T-helper 1 cell treated with Interleukin-12 subunit alpha and Interleukin-12 subunit beta and Interleukin-4 antibody, amounts not matched to agents 30 μg/mL and 1 μg/mL, for 36 hours (primary cell): ENCODE measurements around the gene MRPS7.
"Not testable (repeated sequence)": the region's sequence is repeated elsewhere in the genome, so short reads cannot be mapped to it uniquely, and the experiment has no call there.

Experiments
- H3K27ac Mint-ChIP-seq: one replicate; pipeline ENCODE4 v1.8.0; 2021; ENCODE audit warnings: mild to moderate bottlenecking, mixed read lengths
- H3K27me3 Mint-ChIP-seq: one replicate; pipeline ENCODE4 v1.8.0; 2021; ENCODE audit warnings: low read depth, mixed read lengths
- H3K36me3 Mint-ChIP-seq: one replicate; pipeline ENCODE4 v1.8.0; 2021; ENCODE audit warnings: low read depth, mixed read lengths
- H3K4me1 Mint-ChIP-seq: one replicate; pipeline ENCODE4 v1.8.0; 2021; ENCODE audit warnings: low read depth, mixed read lengths
- H3K4me3 Mint-ChIP-seq: one replicate; pipeline ENCODE4 v1.8.0; 2021; ENCODE audit warnings: mild to moderate bottlenecking, moderate library complexity, mixed read lengths
- H3K9me3 Mint-ChIP-seq: one replicate; pipeline ENCODE4 v1.8.0; 2021; ENCODE audit warnings: mixed read lengths

Gene MRPS7

DNA sequence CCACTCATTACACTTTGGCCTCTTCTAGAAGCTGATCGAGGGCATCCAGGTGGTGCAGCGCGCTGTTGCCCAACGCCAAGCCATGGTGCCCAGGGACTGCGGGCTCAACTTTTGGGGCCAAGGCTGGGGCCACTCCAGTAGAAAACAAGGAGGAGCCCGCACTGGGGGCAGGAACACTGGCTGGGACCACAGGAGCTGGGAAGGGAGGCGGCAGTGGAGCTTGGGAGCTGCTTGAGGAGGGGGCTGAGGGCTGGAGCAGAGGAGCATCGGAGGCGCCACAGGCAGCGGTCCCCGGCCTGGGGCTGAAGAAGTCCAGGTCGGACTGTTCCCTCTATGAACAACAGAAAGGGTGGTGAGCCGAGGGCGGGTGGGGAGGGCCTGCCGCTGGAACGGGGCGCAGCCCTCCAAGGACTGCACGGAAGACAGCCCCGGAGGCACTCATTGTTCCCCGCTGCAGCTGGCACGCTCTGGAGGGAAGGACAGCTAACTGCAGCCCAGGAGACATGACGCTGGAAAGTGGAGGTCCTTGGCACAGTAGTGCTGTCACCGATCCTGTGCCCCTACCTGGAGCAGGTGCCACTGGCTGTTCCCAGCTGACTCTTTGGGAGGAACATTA, 21.8 kb upstream of the MRPS7 start:
- Mint-ChIP-seq H3K9me3 (no peaks in the 10 kb centered on the region), H3K27ac (no peak overlapping the region), H3K4me1 (peaks cover 31% of the 10 kb centered on the region), H3K36me3 (peaks cover 57% of the 10 kb centered on the region), H3K27me3 (no peaks in the 10 kb centered on the region), H3K4me3 (no peak overlapping the region)

DNA sequence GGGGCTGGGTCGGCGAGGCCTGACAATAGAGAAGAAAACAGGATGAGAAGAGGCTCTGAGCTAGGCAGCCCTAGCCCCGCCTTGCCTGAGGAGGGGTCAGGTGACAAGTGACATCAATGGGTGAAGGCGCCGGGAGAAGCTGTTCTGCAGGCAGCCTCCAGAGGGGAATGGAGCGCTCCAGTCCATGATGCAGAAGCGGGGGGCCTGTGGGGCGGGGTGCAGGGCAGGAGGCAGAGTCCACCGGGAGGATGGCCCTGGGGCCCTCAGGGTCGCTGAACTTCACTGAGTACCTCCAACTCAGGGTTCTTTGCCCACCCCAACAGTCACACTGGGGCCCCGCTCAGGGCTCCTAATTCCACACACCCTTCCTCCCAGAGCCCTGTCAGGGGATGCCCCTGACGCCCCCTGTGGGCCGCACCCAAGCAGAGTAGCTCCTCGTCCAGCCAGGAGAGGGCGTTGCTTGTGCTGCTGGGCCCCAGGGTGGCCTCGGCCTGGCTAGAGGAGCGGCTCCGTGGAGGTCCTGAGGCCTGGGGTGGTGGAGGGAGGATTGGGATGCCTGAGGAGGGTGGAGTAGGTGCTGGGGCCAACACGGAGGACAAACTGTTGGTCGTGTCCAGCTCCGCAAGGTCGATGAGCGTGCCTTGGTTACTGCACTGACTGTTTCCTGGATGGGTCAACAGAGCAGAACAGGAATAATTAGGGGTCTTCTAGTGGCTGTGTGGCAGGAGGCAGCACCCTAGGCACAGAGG, 21.1 kb upstream of the MRPS7 start:
- Mint-ChIP-seq H3K4me1 (peaks cover 31% of the 10 kb centered on the region), H3K27ac (no peak overlapping the region), H3K36me3 (peaks cover 51% of the 10 kb centered on the region), H3K4me3 (no peak overlapping the region), H3K27me3 (no peaks in the 10 kb centered on the region), H3K9me3 (no peaks in the 10 kb centered on the region)

DNA sequence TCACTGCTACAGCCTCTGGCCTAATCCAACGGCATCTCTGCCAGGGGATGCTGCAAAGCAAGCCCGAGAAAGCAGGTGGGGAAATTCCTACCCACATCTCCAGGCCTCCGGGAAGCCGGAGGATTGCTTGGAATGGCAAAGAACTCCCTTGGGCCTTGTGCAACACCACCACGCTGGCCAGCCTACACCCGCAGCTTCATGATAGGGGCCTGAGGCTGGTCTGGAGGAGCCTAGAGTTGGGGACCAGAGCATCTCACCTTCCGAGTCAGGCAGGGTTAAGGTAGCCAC, 20.6 kb upstream of the MRPS7 start:
- H3K36me3 Mint-ChIP-seq = peaks cover 53% of the 10 kb centered on the region
- no peaks in the 10 kb centered on the region for H3K9me3 Mint-ChIP-seq
- H3K4me3 Mint-ChIP-seq = no peak overlapping the region
- H3K4me1 Mint-ChIP-seq = peaks cover 31% of the 10 kb centered on the region
- H3K27ac Mint-ChIP-seq = no peak overlapping the region
- no peaks in the 10 kb centered on the region for H3K27me3 Mint-ChIP-seq

DNA sequence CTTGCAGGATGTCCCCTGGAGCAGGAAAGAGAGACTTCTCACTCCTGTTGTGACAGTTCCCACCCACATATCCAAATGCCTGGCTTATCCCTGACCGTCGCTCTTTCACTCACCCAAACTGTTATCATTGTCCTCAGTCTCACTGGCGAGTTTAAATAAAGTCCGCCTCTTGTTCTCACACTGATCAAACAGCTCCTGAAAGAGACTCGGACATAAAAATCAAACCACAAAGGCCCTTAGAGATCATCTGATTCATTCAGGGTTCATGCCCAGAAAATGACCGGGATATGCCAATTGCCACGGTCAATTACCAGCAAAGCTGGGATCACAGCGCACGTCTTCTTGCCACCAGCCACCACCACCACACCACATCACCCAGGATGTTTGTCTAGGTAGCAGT, 20.2 kb upstream of the MRPS7 start:
- peaks cover 51% of the 10 kb centered on the region for H3K36me3 Mint-ChIP-seq
- no peaks in the 10 kb centered on the region for H3K9me3 Mint-ChIP-seq
- H3K27ac Mint-ChIP-seq = peak overlapping the region; percentile 17
- no peak overlapping the region for H3K4me3 Mint-ChIP-seq
- H3K27me3 Mint-ChIP-seq = no peaks in the 10 kb centered on the region
- H3K4me1 Mint-ChIP-seq = peaks cover 31% of the 10 kb centered on the region

DNA sequence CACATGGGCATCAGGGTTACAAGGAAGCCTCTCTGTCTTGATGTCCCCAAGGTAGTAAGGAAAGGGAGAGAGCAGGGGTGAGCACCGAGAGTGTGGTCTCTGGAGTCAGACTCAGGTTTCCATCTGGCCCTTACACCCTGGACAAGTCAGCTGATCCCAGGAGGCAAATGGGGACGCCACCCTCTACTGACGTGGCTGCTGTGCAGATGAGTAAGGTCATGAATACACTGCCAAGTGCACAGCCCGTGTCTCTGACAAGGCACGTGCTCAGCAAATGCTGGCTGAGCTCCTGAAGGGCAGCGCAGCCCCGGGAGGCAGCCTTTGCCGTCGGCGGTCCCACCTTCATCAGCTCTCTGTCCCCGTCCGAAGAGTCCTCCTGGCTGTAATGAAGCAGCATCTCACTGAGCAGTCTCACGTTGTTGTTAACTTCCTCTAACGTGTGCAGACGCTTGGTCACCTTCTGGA, 19.7 kb upstream of the MRPS7 start:
- Mint-ChIP-seq H3K9me3 (no peaks in the 10 kb centered on the region), H3K27ac (peak overlapping the region; percentile 79), H3K4me1 (peaks cover 31% of the 10 kb centered on the region), H3K27me3 (no peaks in the 10 kb centered on the region), H3K4me3 (no peak overlapping the region), H3K36me3 (peaks cover 49% of the 10 kb centered on the region)

DNA sequence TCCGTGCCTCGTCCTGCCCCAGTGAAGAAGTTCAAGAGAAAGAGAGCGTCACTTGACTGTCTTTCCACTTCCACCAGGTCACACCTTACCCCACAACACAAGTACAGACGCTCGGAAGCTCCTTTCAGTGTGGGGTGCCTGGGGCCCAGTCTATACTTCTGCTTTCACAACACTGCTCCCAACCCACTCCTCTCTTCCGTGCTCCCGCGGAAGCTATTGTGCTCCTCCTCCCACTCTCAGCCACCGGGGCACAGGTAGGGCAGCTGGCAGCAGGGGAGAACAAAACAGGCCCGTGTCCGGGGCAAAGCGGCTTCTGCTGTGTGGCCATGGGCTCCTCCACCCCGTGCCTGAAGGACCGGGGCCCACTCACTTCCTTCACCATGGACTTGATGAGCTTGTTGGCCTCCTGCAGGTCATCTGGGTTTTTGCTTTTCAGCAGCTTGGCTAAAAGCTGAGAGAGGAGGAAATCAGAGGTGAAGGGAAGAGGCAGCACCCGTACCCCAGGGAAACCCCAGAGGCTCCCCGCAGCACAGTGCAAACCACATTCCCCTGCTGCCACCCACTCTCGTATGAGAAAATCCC, 19.1 kb upstream of the MRPS7 start:
- Mint-ChIP-seq H3K27ac (peak overlapping the region; percentile 79), H3K4me1 (peaks cover 33% of the 10 kb centered on the region), H3K36me3 (peaks cover 45% of the 10 kb centered on the region), H3K27me3 (no peaks in the 10 kb centered on the region), H3K4me3 (peak overlapping the region; percentile 42), H3K9me3 (no peaks in the 10 kb centered on the region)

DNA sequence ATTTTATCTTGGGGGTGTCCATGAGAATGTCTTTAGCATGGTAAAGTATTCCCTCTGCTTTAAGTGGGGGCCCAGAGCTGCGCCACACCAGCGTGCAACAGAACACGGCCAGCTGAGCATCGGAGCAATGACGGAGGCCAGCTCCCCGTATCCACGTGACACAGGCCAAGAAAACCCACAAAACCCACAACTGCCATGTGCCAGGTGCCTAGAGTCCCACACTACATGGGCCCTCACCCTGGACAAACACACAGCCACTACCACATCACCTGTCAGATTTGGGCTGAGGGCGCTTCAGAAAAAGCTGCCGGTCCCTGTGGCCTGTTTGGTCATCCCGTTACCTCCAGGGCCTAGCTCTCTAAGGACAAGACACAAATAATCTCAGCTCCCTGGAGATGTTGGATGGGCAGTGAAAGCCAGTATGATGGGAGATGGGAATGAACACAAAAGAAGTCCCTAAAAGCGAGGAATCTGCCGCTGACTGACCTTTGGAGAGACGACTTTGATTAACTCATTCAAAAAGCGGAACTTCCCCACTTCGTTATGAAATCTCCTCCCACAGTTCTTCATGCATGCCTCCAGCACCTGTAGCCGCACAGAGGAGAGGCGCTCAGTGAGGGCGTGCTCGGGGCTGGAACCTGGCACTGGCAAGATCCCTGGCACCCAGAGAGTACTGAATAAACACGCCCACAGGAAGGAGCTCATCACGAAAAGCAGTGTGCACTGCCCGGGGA, 17.4 kb upstream of the MRPS7 start:
- H3K27me3 Mint-ChIP-seq = no peaks in the 10 kb centered on the region
- no peak overlapping the region for H3K4me3 Mint-ChIP-seq
- no peaks in the 10 kb centered on the region for H3K9me3 Mint-ChIP-seq
- H3K4me1 Mint-ChIP-seq = peaks cover 29% of the 10 kb centered on the region
- H3K27ac Mint-ChIP-seq = no peak overlapping the region
- peaks cover 39% of the 10 kb centered on the region for H3K36me3 Mint-ChIP-seq

DNA sequence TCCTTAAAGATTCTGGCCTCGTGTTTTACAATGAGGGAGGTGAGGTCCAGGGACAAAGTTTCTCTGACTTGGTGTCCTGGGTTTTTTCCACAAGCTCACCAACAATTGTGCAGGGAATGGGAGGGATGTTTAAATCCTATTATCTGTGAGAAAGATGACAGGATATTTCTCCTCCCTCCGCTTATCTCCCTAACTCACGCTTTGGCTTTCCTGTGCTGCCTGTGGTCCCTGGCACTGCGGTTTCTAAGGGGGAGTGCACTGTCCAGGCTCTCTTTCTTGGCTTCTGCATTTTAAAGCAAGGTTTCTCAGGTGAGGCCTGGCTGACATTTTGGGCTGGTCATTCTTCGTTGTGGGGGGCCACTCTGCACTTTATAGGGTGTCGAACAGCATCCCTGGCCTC, 16.7 kb upstream of the MRPS7 start:
- Mint-ChIP-seq H3K27ac (no peak overlapping the region), H3K4me3 (no peak overlapping the region), H3K36me3 (peaks cover 39% of the 10 kb centered on the region), H3K27me3 (no peaks in the 10 kb centered on the region), H3K4me1 (peaks cover 36% of the 10 kb centered on the region), H3K9me3 (no peaks in the 10 kb centered on the region)

DNA sequence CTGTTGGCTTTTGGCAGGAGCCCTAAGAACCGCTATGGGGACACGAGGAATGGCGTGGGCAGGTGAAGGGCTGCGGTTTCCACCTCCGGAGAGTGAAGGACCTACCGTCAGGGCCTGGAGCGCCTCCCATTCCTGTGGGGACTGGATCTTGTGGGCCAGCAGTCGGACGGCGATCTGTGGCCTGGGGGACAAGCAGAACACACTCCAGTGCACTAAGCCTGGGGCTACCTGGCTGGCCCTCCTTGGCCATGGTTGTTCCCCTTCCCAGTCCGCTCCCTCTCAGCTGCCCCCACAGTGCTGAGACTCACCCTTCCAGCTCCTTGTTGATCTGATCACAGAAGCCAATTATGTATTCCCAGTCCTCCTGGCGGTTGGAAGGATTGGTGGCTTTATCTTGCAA, 15.3 kb upstream of the MRPS7 start:
- Mint-ChIP-seq H3K9me3 (no peaks in the 10 kb centered on the region), H3K4me3 (no peak overlapping the region), H3K4me1 (peaks cover 40% of the 10 kb centered on the region), H3K27me3 (no peaks in the 10 kb centered on the region), H3K36me3 (peaks cover 35% of the 10 kb centered on the region), H3K27ac (no peak overlapping the region)

DNA sequence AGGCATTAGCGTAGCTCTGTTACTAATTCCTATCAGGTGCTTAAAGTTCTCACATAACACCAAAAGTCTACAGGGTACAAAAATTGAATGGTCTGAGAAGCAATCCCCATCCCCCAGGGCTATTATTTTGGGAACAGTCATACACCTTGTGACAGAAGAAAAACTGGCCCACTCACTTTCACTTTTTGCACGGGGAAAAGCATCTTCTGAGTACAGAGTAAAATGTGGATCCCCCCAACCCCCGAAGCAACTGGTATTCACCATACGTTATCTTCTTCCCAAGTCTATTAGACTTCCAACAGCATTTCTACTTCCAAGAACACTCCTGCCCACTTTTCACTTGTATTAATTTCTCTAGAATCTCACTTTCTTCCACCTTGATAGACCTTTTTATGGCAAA, 12.1 kb upstream of the MRPS7 start:
- no peaks in the 10 kb centered on the region for H3K27me3 Mint-ChIP-seq
- H3K4me3 Mint-ChIP-seq = peak overlapping the region; percentile 73
- H3K27ac Mint-ChIP-seq = peak overlapping the region; percentile 92
- H3K9me3 Mint-ChIP-seq = no peaks in the 10 kb centered on the region
- H3K36me3 Mint-ChIP-seq = peaks cover 12% of the 10 kb centered on the region
- peaks cover 34% of the 10 kb centered on the region for H3K4me1 Mint-ChIP-seq

DNA sequence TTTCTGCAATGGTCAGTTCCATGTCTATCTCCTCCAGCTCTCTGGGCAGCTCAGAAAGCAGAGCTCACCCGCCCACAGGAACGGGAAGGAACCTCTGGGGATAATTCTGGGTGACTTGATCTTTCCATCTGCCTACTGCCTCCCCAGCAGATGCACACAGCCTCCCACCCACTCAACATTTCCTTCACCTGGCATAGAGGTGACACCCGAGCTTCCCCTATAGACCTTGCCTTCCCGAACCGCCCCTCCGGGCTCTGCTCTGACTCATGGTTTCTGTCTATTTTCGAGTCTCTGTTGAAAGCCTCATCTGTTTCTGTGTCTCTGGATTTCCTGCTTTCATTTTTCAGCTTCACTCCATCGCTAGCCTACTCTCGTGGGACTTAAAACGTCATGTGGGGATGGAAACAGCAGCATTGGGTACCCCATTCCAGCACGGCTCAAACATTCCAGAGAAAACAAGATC, 11.6 kb upstream of the MRPS7 start:
- Mint-ChIP-seq H3K27me3 (no peaks in the 10 kb centered on the region), H3K9me3 (no peaks in the 10 kb centered on the region), H3K4me3 (peak overlapping the region; percentile 73), H3K4me1 (peaks cover 32% of the 10 kb centered on the region), H3K27ac (peak overlapping the region; percentile 92), H3K36me3 (peaks cover 11% of the 10 kb centered on the region)

DNA sequence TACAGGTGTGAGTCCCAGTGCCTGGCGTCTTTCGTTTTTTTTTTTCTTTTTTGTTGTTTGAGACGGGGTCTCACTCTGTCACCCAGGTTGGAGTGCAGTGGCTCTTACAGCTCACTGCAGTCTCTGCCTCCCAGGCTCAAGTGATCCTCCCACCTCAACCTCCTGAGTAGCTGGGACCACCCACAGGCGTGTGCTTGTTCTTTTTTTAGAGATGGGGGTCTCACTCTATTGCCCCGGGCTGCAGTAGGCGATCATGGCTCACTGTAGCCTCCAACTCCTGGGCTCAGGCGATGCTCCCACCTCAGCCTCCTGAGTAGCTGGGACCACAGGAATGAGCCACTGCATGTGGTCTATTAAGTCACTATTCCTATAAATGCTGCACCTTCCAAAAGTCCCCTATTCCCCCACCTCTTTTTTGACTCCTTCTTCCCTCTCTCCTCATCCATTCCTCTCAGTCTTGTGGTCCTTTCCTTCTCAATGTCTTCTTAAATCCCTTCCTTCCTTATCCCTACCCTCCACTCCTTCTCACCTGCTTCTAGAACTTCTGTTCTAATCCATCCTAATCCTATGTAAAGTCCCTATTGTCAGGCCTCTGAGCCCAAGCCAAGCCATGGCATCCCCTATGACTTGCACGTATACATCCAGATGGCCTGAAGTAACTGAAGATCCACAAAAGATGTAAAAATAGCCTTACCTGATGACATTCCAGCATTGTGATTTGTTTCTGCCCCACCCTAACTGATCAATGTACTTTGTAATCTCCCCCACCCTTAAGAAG, 9.5 kb upstream of the MRPS7 start:
- H3K27ac Mint-ChIP-seq = peak overlapping the region; percentile 58
- no peaks in the 10 kb centered on the region for H3K27me3 Mint-ChIP-seq
- H3K36me3 Mint-ChIP-seq = peaks cover 5% of the 10 kb centered on the region
- H3K9me3 Mint-ChIP-seq = no peaks in the 10 kb centered on the region
- H3K4me1 Mint-ChIP-seq = peaks cover 34% of the 10 kb centered on the region
- peak overlapping the region; percentile 6 for H3K4me3 Mint-ChIP-seq

DNA sequence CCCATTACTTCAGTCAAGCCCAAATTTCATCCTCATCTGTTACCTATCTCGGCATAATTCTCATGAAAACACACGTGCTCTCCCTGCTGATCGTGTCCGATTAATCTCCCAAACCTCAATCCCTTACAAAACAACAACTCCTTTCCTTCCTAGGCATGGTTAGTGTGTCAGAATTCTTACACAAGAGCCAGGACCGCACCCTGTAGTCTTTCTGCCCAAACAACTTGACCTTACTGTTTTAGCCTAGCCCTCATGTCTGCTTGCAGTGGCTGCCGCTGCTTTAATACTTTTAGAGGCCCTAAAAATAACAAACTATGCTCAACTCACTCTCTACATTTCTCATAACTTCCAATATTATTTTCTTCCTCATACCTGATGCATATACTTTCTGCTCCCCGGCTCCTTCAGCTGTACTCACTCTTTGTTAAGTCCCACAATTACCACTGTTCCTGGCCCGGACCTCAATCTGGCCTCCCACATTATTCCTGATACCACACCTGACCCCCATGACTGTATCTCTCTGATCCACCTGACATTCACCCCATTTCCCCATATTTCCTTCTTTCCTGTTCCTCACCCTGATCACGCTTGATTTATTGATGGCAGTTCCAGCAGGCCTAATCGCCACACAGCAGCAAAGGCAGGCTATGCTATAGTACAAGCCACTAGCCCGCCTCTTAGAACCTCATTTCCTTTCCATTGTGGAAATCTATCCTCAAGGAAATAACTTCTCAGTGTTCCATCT, 5.6 kb upstream of the MRPS7 start:
- peaks cover 36% of the 10 kb centered on the region for H3K4me1 Mint-ChIP-seq
- not testable (repeated sequence) for H3K27me3 Mint-ChIP-seq, H3K36me3 Mint-ChIP-seq, H3K4me3 Mint-ChIP-seq, H3K27ac Mint-ChIP-seq, H3K9me3 Mint-ChIP-seq

DNA sequence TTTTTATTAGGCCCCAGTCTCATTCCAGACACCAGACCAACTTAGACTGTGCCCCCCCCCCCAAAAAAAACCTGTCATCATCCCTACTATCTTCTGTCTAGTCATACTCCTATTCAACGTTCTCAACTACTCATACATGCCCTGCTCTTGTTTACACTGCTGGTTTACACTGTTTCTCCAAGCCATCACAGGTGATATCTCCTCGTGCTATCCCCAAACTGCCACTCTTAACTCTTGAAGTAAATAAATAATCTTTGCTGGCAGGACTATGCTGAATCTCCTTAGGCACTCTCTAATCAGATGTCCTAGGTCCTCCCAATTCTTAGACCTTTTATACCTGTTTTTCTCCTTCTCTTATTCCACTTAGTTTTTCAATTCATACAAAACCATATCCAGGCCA, 4.5 kb upstream of the MRPS7 start:
- H3K36me3 Mint-ChIP-seq, H3K4me3 Mint-ChIP-seq: not testable (repeated sequence)

More for the DNA sequence above, 4.5 kb upstream of the MRPS7 start:
- H3K27ac Mint-ChIP-seq, H3K27me3 Mint-ChIP-seq, H3K9me3 Mint-ChIP-seq: not testable (repeated sequence)
- H3K4me1 Mint-ChIP-seq = peaks cover 33% of the 10 kb centered on the region
